ENCODE measurements around the gene CUL3. TPM values are rescaled to one million over a fixed set of nuclear protein-coding genes. Genes with fewer than 3 reads are reported as not detected.
A peak's percentile ranks its signal among the peaks of the same experiment; 100 is the strongest.
"Not testable (repeated sequence)": the region's sequence is repeated elsewhere in the genome, so short reads cannot be mapped to it uniquely, and the experiment has no call there.

The CUL3 gene
- total RNA-seq, 1 donor from 2014 or later = 104 TPM

- Mint-ChIP-seq H3K4me1 (ENCODE audit: low read depth) (peaks cover 31% of the 10 kb centered on the region), H3K4me3 (ENCODE audit: low read depth) (no peak overlapping the region), H3K36me3 (ENCODE audit: insufficient read depth) (peaks cover 11% of the 10 kb centered on the region)
Observed at GRCh38 chr2:224525774-224526173, 59.4 kb downstream of the CUL3 start.

GRCh38 chr2:224524657-224525056 is 60.5 kb downstream of the CUL3 start:
- DNase-seq (ENCODE audit: low spot score, unreplicated experiment) = no peak
- peaks cover 8% of the 10 kb centered on the region for H3K36me3 Mint-ChIP-seq (ENCODE audit: insufficient read depth)
- no peaks in the 10 kb centered on the region for H3K9me3 Mint-ChIP-seq (ENCODE audit: low read depth)
- H3K27ac Mint-ChIP-seq = peak overlapping the region; percentile 30
- H3K27me3 Mint-ChIP-seq = no peaks in the 10 kb centered on the region
- H3K4me3 Mint-ChIP-seq (ENCODE audit: low read depth) = no peak overlapping the region
- peaks cover 31% of the 10 kb centered on the region for H3K4me1 Mint-ChIP-seq (ENCODE audit: low read depth)
- TF ChIP-seq CTCF (IDR thresholded peaks at IDR 0.05; ENCODE audit: unreplicated experiment) = no peak

More at GRCh38 chr2:224525774-224526173, 59.4 kb downstream of the CUL3 start:
- H3K9me3 Mint-ChIP-seq (ENCODE audit: low read depth) = no peaks in the 10 kb centered on the region
- DNase-seq (ENCODE audit: low spot score, unreplicated experiment) = no peak
- no peaks in the 10 kb centered on the region for H3K27me3 Mint-ChIP-seq
- peak overlapping the region; percentile 65 for H3K27ac Mint-ChIP-seq
- TF ChIP-seq CTCF (IDR thresholded peaks at IDR 0.05; ENCODE audit: unreplicated experiment) = no peak

- no peaks in the 10 kb centered on the region for H3K27me3 Mint-ChIP-seq
- H3K27ac Mint-ChIP-seq = no peak overlapping the region
- H3K4me1 Mint-ChIP-seq (ENCODE audit: low read depth) = peaks cover 31% of the 10 kb centered on the region
- no peak for DNase-seq (ENCODE audit: low spot score, unreplicated experiment)
- H3K36me3 Mint-ChIP-seq (ENCODE audit: insufficient read depth) = peaks cover 5% of the 10 kb centered on the region
- no peak for TF ChIP-seq CTCF (IDR thresholded peaks at IDR 0.05; ENCODE audit: unreplicated experiment)
- H3K9me3 Mint-ChIP-seq (ENCODE audit: low read depth) = no peaks in the 10 kb centered on the region
- no peak overlapping the region for H3K4me3 Mint-ChIP-seq (ENCODE audit: low read depth)
Observed at GRCh38 chr2:224523626-224524577, 61.3 kb downstream of the CUL3 start.

GRCh38 chr2:224522483-224522882 is 62.7 kb downstream of the CUL3 start:
- not testable (repeated sequence) for DNase-seq (ENCODE audit: low spot score, unreplicated experiment); H3K27ac Mint-ChIP-seq; H3K27me3 Mint-ChIP-seq; H3K9me3 Mint-ChIP-seq (ENCODE audit: low read depth); H3K36me3 Mint-ChIP-seq (ENCODE audit: insufficient read depth); H3K4me3 Mint-ChIP-seq (ENCODE audit: low read depth)
- H3K4me1 Mint-ChIP-seq (ENCODE audit: low read depth) = peaks cover 26% of the 10 kb centered on the region

- Mint-ChIP-seq H3K27me3 (no peaks in the 10 kb centered on the region), H3K4me3 (ENCODE audit: low read depth) (no peak overlapping the region), H3K27ac (no peak overlapping the region), H3K36me3 (ENCODE audit: insufficient read depth) (peaks cover 11% of the 10 kb centered on the region), H3K4me1 (ENCODE audit: low read depth) (peaks cover 13% of the 10 kb centered on the region), H3K9me3 (ENCODE audit: low read depth) (peaks cover 2% of the 10 kb centered on the region)
- DNase-seq (ENCODE audit: low spot score, unreplicated experiment) = no peak
- no peak for TF ChIP-seq CTCF (IDR thresholded peaks at IDR 0.05; ENCODE audit: unreplicated experiment)
Observed at GRCh38 chr2:224520064-224520463, 65.1 kb downstream of the CUL3 start.
